Activated CD4-positive, alpha-beta T cell treated with anti-CD3 and anti-CD28 coated beads, Interleukin-2, Interleukin-6, amounts not matched to agents 100 ng/mL and 50 ng/mL, durations not matched to agents 16 hours and 8 hours (primary cell): ENCODE measurements around the gene MAP3K20.
"Not testable (repeated sequence)": the region's sequence is repeated elsewhere in the genome, so short reads cannot be mapped to it uniquely, and the experiment has no call there.

ENCODE experiments used
- DNase-seq: peaks from one replicate; pipeline ENCODE4 v3.0.0-alpha.2; 2020

The MAP3K20 gene

GRCh38 chr2:173238831-173239230 is 163.2 kb downstream of the MAP3K20 start:
- no peak for DNase-seq

GRCh38 chr2:173239644-173240043 is 164.0 kb downstream of the MAP3K20 start:
- peak; percentile 85 for DNase-seq

GRCh38 chr2:173240083-173240482 is 164.4 kb downstream of the MAP3K20 start:
- DNase-seq, result peak; percentile 24

- no peak for DNase-seq
These were observed 166.0 kb downstream of the MAP3K20 start for GRCh38 chr2:173241643-173242042.

GRCh38 chr2:173247156-173247555 is 171.5 kb downstream of the MAP3K20 start:
- DNase-seq, result no peak

- no peak for DNase-seq
These were observed 172.7 kb downstream of the MAP3K20 start for GRCh38 chr2:173248381-173248780.

- DNase-seq, result no peak
These were observed 174.3 kb downstream of the MAP3K20 start for GRCh38 chr2:173249661-173250641.

- no peak for DNase-seq
These were observed 175.6 kb downstream of the MAP3K20 start for GRCh38 chr2:173251225-173251624.

- no peak for DNase-seq
These were observed 176.9 kb downstream of the MAP3K20 start for GRCh38 chr2:173252581-173252980.

GRCh38 chr2:173254659-173255058 is 179.0 kb downstream of the MAP3K20 start:
- DNase-seq, result no peak

- DNase-seq, result no peak
These were observed 183.1 kb downstream of the MAP3K20 start for GRCh38 chr2:173258701-173259100.

GRCh38 chr2:173262356-173262755 is 186.7 kb downstream of the MAP3K20 start:
- DNase-seq, result not testable (repeated sequence)

GRCh38 chr2:173264151-173264550 is 188.5 kb downstream of the MAP3K20 start:
- no peak for DNase-seq

GRCh38 chr2:173264603-173265366 is 189.1 kb downstream of the MAP3K20 start:
- peak; percentile 70 for DNase-seq

- no peak for DNase-seq
These were observed 195.5 kb downstream of the MAP3K20 start for GRCh38 chr2:173271135-173271534.

- DNase-seq, result no peak
These were observed 196.2 kb downstream of the MAP3K20 start for GRCh38 chr2:173271825-173272224.

- no peak for DNase-seq
These were observed 197.2 kb downstream of the MAP3K20 start for GRCh38 chr2:173272849-173273248.

GRCh38 chr2:173278794-173279526 is 203.3 kb downstream of the MAP3K20 start:
- DNase-seq, result peak; percentile 60

- no peak for DNase-seq
These were observed 203.9 kb downstream of the MAP3K20 start for GRCh38 chr2:173279527-173279868.

- DNase-seq, result peak; percentile 23
These were observed 205.2 kb downstream of the MAP3K20 start for GRCh38 chr2:173280853-173281252.

- peak; percentile 27 for DNase-seq
These were observed 206.3 kb downstream of the MAP3K20 start for GRCh38 chr2:173281898-173282297.

- DNase-seq, result no peak
These were observed 207.3 kb downstream of the MAP3K20 start for GRCh38 chr2:173282795-173283545.
